Measurements from ENCODE around the gene ATXN2L. TPM values are rescaled to one million over a fixed set of nuclear protein-coding genes. Genes with fewer than 3 reads are reported as not detected.
A peak's percentile ranks its signal among the peaks of the same experiment; 100 is the strongest.

The ATXN2L gene
- polyA plus RNA-seq, 4 donors, result 88.4 to 148 (median 100) TPM

DNA sequence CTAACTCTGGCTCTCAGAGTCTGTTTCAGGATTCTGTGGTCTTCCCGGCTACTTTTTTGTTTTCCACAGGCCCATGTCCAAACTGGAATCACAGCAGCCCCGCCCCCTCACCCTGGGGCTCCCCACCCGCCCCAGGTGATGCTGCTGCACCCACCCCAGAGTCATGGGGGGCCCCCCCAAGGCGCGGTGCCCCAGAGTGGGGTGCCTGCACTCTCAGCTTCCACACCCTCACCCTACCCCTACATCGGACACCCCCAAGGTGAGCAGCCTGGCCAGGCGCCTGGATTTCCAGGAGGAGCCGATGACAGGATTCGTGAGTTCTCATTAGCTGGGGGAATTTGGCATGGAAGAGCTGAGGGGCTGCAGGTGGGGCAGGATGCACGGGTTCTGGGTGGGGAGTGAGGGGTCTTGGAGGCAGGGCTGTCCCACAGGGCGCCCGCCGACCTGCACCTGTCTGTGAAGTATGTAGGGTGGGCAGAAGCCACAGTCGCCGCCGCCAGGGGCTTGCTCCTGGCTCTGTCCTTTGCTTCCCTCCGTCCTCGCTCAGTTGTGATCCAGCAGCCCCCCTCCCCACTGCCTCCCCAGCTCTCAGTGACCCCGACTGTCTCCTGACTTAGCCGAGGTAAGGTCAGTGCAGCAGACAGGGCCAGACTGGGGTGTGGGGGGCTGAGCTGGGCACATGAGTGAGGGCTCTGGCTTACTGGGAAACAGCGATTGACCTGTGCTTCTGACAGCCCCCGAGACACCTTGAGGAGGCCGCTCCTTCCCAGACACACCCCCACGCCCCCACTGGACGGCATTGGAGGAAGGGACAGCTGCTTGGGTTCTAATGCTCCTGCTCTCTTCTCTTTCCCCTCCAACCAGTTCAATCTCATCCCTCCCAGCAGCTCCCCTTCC lies 13.3 kb downstream of the ATXN2L start:
- no peak for DNase-seq (ENCODE audit: low read depth in 4 of 4, low spot score in 3 of 4)

- DNase-seq (ENCODE audit: low read depth in 4 of 4, low spot score in 3 of 4), result no peak
Observed at GRCh38 chr16:28836761-28837064, 13.9 kb downstream of the ATXN2L start.

GRCh38 chr16:28837672-28838557 lies 15.1 kb downstream of the ATXN2L start:
- DNase-seq (ENCODE audit: low read depth in 4 of 4, low spot score in 3 of 4), result no peak

DNA sequence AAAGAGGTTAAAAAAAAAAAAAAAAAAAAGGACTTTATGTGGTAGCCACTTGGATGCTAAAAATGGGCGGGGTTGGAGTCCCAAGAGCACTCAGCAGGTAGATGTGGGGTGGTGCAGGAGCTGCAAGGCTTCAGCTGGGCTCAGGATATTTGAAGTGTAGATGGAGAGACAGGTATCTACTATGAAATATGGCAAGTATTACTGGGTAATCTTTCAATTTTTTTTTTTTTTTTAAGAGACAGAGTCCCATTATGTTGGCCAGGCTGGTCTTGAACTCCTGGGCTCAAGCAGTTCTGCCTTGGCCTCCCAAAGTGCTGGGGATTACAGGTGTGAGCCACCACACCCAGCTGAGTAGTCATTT lies 15.7 kb downstream of the ATXN2L start:
- no peak for DNase-seq (ENCODE audit: low read depth in 4 of 4, low spot score in 3 of 4)

GRCh38 chr16:28839004-28839639 lies 16.3 kb downstream of the ATXN2L start:
- DNase-seq (ENCODE audit: low read depth in 4 of 4, low spot score in 3 of 4), result no peak

- no peak for DNase-seq (ENCODE audit: low read depth in 4 of 4, low spot score in 3 of 4)
Observed at GRCh38 chr16:28839899-28840298, 17.1 kb downstream of the ATXN2L start.

DNA sequence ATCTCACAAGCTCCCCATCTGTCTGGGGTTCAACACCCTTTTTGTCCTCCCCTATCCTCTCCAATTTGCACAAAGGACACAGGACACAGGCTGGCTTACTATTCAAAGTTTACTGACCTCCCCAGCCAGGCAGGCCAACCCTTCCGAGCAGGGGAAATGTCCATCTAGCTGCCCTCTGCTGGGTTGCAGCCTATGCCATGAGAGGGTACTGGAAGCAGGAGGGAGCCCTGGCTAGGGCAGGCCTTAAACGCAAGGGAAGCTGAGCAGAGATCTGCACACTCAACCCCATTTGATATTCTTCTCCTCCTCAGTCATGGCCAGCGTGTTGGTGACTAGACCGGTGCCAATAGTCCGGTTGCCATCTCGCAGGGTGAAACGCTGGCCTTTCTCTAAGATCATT lies 19.9 kb downstream of the ATXN2L start:
- DNase-seq (ENCODE audit: low read depth in 4 of 4, low spot score in 3 of 4), result no peak

GRCh38 chr16:28843766-28844165 lies 21.0 kb downstream of the ATXN2L start:
- no peak for DNase-seq (ENCODE audit: low read depth in 4 of 4, low spot score in 3 of 4)

DNA sequence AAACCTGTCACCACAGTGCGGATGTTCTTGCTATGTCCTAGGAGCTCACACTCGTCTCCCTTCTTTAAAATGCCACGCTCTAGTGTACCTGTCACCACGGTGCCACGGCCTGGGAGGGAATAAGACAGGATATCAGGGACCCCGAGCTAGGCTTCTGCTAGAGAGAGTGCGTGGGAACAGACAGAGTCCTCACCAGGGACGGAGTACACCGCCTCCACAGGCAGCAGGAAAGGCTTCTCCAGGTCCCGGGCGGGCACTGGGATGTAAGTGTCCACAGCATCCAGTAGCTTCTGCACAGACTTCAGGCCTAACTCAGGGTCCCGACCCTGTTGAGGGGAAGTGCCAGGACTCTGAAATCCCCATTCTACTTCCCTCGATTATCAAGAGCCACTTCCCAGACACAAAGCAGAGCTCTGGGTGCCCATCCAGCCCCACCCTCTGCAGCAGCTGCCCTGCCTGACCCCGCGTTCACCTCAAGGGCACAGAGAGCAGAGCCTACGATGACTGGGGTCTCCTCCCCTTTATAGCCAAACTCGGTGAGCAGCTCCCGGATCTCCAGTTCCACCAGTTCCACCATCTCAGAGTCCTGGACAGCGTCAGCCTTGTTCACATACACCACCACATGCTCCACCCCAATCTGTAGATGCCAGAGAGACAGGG lies 21.6 kb downstream of the ATXN2L start:
- no peak for DNase-seq (ENCODE audit: low read depth in 4 of 4, low spot score in 3 of 4)

GRCh38 chr16:28845293-28845692 lies 22.5 kb downstream of the ATXN2L start:
- DNase-seq (ENCODE audit: low read depth in 4 of 4, low spot score in 3 of 4), result no peak

DNA sequence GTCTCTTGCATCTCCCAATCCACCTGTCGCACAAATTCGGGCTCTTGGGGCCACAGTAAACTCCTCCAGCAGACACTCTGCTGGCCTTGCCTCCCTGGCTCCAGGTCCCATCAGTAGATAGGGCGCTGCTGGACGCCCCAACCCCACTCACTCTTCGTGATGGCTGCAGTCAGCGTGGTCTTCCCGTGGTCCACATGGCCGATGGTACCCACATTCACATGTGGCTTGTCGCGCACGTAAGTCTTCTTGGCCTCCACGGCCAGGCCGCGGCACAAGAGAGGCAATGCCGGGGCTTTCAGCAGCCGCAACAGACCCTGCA lies 22.9 kb downstream of the ATXN2L start:
- DNase-seq (ENCODE audit: low read depth in 4 of 4, low spot score in 3 of 4), result no peak

GRCh38 chr16:28846080-28846932 lies 23.5 kb downstream of the ATXN2L start, which contains the start of gene TUFM:
Gene TUFM, minus strand, starts transcription at chr16:28846348. Its CDS starts 79 bp downstream, at chr16:28846269.
- DNase-seq (ENCODE audit: low read depth in 4 of 4, low spot score in 3 of 4), result peak; percentile 90 to 97 (median 96)

DNA sequence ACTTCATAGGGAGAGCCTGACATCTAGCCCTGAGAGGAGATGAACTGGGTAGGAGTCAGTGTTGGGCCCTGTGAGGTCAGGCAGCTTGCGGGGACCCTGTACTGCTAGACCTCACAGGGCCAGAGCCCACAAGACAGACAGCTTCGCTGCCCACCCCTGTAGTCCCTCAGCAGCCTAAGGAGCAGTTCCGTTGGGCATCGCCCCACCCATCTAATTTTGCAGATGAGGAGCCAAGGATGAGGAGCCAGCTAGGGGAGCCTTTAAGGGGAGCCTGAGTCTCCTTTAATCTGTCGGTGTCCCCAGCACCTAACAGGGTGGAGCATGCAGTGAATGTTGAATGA lies 24.1 kb downstream of the ATXN2L start:
- DNase-seq (ENCODE audit: low read depth in 4 of 4, low spot score in 3 of 4), result no peak

DNA sequence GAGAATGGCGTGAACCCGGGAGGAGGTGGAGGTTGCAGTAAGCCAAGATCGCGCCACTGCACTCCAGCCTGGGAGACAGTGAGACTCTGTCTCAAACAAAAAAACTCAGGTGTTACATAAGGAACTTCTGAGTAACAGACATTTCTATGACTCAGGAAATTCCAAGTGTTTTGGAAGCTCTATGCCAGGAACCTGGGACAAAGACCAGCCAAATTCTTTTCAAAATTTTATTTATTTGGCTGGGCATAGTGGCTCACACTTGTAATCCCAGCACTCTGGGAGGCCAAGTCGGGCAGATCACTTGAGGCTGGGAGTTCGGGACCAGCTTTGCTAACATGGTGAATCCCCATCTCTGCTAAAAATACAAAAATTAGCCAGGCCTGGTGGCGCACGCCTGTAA lies 35.6 kb downstream of the ATXN2L start:
- no peak for DNase-seq (ENCODE audit: low read depth in 4 of 4, low spot score in 3 of 4)

DNA sequence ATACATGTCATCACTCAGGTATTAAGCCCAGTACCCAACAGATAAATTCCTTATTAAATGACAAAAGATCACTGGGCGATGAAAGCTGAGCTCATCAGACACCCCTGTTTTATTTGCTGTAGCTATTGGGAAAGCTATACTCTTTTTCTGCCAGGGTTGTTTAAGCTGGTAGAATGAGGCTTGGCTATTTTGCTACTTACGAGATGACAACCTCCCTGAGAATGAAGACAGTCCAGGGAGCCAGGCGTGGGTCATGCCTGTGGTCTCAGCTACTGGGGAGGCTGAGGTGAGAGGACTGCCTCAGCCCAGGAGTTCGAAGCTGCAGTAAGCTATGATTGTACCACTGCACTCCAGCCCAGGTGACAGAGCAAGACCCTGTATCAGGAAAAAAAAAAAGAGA lies 36.5 kb downstream of the ATXN2L start:
- DNase-seq (ENCODE audit: low read depth in 4 of 4, low spot score in 3 of 4), result no peak

DNA sequence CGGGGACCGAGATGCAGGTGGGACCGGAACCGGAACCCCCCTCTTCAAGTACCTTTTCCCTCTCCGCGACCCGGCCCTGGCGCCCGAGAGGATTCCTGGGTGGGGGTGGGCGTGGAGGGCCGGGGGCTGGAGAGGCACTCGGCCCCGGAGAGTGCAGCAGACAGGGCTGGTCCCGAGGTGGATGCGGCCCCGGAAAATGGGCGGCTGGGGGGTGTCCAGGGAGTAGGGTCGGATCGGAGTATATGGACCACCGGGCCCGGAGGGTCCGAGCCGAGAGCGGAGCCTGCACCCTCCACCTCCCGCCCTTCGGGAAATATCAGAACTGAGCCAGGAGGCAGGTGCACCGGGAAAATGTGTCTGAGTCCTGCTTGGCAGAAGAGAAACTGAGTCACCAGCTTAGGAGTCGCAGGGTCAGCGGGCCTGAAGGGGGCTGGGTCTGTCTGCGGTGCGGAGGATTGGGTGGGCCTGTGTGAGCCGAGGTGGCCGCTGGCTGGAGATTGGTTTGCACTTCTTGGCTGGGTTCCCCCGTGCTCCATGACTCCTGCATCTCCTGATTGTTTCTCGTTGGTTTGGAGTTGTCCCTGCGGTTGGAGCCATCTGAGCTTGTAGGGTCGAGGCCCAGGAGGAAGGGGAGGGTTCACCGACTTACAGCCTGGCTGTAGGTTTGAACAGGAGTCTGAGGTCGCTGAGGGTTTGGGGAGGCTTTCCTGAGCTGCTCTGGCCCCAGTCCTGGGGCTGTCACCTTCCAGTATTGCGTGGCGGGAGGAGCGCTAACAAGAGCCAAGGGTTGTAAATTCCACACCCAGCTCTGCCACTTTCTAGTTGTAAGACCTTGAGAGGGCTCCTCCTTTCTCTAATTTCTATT lies 41.4 kb downstream of the ATXN2L start:
- DNase-seq (ENCODE audit: low read depth in 4 of 4, low spot score in 3 of 4), result no peak

DNA sequence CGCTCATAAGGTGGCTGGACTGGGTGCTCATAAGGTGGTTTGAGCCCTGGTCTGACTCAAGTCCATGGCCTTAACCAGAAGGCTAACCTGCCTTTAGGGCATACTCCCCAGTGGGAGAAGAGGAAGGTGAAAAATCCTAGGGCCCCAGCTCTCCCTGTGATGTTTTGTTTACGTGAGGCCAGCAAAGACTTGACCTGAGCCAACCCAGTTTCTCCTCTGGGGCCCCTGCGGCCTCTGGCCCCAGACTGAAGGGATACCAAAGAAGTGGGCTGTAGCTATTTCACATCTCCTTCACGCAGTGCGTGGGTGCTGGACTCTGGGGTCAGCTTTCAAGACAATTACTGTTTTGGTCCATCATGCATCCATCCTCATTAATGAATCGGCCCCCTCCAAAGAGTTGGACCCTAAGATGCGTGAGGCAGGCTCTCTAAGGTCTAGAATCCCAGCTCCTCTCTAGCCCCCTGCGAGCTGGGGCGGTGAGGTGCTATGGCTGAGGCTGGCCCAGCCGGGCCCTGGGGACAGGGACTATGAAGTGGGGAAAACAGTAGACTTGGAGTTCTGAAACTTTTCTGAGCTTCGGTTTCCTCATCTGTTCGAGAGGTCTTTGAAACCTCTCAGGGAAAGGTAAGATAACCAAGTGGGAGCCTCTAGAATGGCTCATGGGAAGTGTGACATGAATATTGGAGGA lies 42.3 kb downstream of the ATXN2L start:
- no peak for DNase-seq (ENCODE audit: low read depth in 4 of 4, low spot score in 3 of 4)

DNA sequence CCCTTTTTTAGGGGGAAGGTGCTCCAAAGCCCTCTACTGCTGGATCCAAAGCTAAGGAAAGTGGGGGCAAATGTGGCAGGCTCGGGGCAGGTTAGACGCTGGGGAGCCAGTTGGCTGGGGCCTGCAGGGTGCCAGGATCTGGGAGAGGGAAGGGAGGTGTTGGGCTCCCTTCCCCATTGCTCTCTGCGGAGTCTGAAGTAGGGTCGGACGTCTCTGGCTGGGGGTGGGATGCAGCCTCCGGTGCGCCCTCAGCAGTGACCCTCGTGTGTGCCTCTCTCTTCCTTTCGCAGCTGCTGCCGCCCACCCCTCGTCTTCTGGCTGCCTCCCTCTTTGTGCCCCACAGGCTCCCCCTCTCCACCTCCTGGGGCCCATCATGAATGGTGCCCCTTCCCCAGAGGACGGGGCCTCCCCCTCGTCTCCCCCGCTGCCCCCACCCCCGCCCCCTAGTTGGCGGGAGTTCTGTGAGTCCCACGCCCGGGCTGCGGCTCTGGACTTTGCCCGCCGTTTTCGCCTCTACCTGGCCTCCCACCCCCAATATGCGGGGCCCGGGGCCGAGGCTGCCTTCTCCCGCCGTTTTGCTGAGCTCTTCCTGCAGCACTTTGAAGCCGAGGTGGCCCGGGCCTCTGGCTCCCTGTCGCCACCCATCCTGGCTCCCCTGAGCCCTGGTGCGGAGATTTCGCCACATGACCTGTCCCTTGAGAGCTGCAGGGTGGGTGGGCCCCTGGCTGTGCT lies 43.1 kb downstream of the ATXN2L start:
- DNase-seq (ENCODE audit: low read depth in 4 of 4, low spot score in 3 of 4), result no peak

Data from left renal pelvis (tissue), 4 donors.